Esophagus squamous epithelium (tissue), 4 donors: ENCODE results near the gene SH2B2.

ENCODE experiments used
- CTCF ChIP-seq, 6 experiments: fragments of 450-650 bp in 4 of 6; fragments of 200-600 bp in 2 of 6; sonication (generic) in 2 of 6; IDR thresholded peaks; one replicate each; pipeline ENCODE4 v1.5.1; 2016 to 2019; ENCODE audit warnings: antibody characterized with exemption in 6 of 6, mild to moderate bottlenecking in 4 of 6, moderate library complexity in 4 of 6
- POLR2A ChIP-seq, 4 donors: fragments of 450-650 bp; IDR thresholded peaks; one replicate each; pipeline ENCODE4 v1.6.1; 2017; ENCODE audit warnings: antibody characterized with exemption in 4 of 4, mild to moderate bottlenecking in 4 of 4, moderate library complexity in 3 of 4

- TF ChIP-seq POLR2A (IDR thresholded peaks at IDR 0.05): no peak
- no peak for TF ChIP-seq CTCF (IDR thresholded peaks at IDR 0.05)
These were observed 678 bp downstream of the SH2B2 start for GRCh38 chr7:102287111-102287980.
